NOMO-1 (cell line): Measurements from ENCODE around the gene ENTPD8.
"Not testable (repeated sequence)": the region's sequence is repeated elsewhere in the genome, so short reads cannot be mapped to it uniquely, and the experiment has no call there.

Experiments
- DNase-seq, 2 experiments: peaks; one replicate each; lab custom pipeline; 2025; ENCODE audit not compliant: unreplicated experiment in 2 of 2; lab: John Stamatoyannopoulos, UW

ENTPD8 gene

DNA sequence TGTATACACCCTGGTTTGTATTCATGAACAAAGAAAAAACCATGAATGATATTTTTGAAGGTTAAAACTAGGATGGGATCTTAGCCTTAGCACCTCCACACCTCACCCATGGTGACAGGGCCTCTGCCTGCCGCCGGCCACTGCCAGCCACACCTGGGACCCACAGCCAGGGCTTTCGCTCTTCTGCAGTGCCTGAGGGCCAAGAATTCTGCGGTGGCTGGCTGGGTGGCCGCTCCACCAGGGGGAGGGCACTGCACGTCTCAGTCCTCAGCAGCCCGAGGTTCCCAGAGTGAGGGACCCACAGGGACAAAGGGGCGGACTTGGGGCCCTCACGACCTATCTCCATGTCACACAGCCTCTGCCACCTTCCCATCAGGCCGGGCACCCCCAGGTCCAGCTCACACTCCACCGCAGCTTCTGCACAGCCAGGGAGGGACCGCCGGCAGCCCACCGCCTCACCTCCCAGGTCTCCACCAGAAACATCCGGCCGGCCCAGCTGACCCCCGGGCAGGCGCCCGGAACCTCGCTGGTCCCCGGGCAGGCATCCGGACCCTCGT lies 25.1 kb downstream of the ENTPD8 start:
- DNase-seq: no peak

DNA sequence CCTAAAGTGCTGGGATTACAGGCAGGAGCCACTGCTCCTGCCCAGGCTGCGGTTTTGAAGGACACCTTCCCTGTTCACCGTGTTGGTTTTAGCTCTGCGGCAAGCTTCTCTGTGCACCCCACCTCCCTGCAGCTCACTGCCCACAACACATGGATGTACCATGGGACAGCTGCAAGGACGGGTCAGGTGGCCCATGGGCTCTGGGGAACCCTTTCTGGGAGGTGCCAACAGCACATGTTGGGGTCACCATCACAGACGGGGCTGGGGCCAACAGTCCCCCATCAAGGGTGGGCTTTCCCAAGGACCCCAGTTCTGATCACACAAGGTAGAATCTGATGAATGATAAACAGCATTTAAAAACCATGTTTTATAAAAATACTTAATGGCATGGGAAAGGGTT lies 25.7 kb downstream of the ENTPD8 start:
- DNase-seq: no peak

DNA sequence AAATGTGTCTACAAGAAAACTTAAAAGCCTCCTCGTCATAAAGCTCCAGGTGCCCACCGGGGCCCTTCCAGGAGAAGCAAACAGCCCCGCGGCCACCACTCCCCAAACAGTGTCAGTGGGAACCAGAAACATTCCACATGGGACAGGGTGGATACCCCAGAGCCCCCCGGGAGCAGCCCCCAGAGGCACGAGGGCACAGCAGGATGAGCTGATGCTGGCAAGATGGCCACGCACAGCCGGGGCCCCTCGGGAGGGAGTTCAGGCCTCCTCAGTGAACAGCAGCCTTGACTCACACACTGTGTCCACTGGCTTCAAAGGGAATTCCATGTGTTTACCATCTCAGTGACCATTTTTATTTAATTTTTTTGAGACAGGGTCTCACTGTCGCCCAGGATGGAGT lies 28.7 kb downstream of the ENTPD8 start:
- no peak for DNase-seq

DNA sequence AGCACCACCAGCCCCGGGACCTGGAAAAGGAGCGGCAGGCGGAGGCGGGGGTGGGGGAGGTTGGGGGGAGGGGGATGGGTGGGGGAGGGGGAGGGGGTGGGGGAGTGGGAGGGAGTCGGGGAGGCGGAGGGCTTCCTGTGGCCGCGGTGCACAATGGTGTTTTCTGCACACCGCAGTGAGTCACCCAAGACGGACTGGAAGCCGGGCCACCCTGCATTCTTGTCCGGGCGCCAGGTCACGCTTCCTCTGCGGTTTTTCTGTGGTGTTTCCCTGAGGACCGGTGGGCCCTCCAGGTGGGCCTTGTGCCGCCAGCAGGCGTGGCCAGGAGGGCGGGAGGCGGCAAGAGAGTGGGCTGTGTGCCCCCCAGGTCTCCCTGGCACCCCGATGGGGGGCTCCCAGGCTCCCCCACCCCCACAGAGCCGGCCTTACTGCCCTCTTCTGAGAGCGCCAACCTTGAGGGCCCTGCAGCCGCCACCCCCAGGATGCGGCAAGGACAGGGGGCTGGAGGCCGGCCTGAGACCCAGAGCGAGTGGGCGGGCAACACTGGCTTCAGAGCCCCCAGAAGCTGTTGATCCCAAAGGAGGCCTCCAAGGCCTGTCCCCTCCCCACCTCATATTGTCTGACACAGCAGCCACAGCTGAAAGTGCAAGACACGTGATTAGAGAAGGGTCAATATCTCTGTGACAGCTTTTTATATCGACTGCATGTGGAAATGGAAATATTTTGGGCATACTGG lies 29.3 kb downstream of the ENTPD8 start:
- peak; percentile 68 to 70 for DNase-seq

DNA sequence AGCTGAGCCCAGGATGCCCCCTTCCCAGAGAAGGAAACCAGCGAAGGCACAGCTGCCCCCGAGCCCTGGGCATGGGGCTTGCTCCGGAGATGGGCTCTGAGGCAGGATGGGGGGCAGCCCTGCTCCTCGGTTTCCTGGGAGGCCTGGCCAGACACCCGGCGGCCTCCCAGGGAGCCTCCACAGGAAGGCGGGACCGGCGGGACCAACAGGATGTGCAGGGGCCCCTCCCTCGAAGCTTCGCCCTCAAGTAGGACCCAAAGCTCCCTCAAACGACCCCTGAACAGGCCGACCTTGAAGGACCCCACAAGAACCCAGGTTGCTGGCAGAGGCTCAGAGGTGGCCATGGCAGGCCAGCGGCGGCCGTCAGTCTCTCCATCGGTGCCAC lies 29.9 kb downstream of the ENTPD8 start:
- DNase-seq: no peak

DNA sequence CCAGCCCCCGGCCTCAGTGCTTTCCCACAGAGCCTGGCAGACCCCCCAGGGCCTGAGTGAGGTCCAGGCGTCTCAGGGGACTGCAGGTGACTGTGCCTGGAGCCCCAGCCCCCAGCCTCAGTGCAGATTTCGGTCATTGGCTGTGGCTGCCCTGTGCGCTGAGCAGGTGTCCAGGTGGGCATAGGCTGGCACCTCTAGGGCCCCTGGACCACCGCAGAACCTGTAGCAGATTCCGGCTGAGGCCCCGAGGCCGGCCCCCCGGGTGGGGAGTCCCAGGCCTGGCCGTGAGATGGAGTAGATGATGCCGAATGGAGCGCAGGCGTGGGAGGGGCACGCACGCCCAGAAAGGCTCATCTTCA lies 30.3 kb downstream of the ENTPD8 start:
- DNase-seq: no peak

DNA sequence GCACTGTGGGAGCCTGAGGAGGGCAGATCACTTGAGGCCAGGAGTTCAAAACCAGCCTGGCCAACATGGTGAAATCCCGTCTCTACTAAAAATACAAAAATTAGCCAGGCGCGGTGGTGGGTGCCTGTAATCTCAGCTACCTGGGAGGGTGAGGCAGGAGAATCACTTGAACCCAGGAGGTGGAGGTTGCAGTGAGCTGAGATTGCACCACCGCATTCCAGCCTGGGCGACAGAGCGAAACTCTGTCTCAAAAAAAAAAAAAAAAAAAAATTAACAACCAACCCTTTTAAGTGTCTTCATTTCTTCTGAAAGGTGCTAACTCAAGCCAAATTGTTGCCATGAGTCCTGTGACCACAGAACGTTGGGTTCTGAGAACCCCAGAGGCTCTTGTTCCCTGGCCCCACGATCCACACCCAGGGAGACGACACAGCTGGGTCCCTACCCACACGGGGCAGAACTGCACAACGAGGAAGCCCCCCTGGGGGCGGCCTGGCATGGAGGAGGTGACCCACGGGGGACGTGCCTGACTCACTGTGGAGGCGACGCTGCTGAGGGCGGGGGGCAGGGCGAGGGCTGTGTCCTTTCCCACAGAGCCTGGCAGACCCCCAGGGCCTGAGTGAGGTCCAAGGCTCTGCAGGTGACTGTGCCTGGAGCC lies 30.8 kb downstream of the ENTPD8 start:
- not testable (repeated sequence) for DNase-seq

DNA sequence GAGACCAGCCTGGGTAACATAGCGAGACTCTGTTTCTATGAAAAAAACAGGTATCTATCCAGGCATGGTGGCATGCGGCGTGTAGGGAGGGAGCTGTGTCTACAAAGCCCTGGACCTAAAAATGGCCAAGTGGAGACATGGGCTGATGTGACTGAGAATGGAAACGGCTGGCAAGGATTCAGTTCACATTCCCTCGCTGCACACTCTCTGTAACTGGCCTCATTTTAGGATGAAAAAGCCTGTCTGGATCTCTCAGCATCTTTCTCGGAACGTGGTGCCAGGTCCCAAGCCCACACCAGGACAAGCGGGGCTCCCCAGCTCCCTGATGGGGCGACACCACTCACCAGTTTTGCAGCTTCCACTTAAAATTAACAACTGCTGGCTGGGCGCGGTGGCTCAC lies 31.6 kb downstream of the ENTPD8 start:
- no peak for DNase-seq

DNA sequence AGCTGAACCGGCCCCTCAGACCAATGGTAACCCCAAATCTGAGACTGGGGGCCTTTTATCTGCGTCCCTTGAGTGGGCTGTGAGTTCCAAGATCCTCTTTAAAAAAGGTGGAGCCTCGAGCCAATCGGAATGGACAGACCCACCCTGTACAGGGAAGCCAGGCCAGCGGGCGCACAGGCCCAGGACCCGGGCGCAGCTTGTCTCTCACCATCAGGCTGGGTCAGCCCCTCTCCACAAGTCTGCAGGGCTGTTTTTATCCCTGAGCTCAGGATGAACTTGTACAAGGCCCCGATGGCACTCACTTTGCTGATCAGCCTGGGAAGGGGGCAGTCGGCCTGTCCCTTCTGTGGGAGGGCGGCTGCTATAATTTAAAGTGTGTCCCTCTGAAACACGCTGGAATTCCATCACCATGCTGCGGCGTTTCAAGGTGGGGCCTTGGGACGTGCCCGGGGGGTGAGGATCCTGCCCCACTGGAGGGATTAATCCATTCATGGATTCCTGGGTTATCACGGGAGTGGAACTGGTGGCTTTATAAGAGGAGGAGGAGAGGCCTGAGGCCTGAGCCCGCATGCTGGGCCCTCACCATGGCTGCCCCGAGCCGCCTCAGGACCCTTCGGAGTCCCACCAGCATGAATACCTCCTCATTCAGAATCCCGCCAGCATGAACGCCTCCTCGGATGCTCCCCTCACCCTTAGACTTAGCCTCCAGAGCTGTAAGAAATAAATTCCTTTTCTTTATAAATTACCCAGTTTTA lies 32.3 kb downstream of the ENTPD8 start:
- no peak for DNase-seq

DNA sequence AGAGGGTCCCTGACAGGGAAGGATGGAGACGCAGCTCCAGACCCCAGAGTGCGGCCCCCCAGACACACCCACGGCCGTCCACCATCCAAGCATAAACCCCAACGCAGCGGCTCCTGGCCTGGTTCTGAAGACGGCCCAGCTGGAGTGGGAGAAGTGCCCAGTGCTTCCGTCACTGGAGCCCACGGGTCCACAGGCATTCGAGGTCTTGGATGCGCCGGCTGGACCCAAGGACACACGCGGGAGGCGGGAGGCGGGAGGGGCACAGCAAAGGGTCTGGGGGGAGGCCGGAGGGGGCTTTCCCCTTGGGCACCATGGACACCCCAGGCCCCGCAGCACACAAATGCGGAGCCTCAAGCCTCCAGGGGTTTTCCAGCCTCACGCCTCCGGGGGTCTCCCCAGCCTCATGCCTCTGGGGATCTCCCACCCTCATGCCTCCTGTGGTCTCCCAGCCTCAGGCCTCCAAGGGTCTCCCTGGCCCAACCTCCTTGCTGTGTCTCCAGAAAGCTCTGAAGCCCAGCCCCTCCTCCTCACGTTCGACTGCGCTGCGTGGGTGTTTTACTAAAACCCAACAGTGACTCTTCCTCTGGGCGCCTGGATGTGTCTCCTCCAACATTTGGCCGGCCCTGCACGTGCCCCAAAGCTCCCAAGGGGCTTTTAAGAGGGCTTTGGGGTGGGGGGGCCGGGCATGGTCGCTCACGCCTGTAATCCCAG lies 33.4 kb downstream of the ENTPD8 start:
- no peak for DNase-seq

DNA sequence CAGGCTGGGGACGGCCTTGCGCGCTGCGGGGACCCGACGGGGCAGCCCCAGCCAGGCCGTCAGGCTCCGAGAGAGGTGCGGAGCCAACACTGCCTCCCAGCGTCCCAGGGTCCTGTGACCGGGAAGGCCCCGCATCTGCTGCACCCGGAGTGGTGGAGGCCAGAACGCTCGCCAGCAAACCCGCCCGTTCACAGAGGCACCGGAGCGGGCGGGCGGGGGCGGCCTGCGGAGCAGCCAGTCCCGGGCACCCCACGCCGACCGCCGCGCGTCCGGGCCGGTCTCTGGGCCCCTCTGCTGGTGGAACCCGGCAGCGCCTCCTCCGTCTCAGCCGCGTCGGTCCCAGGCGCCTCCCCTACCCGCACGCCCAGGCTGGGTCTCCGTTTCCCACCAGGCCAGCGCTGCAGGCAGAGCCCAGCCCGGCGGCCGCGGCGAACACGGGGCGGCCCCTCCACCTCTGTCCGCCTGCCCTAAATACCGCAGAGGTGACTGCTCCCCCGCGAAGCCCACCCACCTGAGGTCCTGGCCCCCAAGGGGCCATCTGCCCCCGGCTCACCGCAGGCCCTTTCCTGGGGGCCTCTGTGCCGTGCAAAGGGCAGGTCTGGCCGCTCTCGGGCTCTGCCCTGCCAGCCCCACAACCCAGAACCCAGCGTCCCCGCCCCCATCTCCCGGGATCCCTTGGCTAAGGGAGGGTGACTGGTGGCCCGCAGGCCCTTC lies 34.1 kb downstream of the ENTPD8 start:
- DNase-seq: peak; percentile 58 to 63

DNA sequence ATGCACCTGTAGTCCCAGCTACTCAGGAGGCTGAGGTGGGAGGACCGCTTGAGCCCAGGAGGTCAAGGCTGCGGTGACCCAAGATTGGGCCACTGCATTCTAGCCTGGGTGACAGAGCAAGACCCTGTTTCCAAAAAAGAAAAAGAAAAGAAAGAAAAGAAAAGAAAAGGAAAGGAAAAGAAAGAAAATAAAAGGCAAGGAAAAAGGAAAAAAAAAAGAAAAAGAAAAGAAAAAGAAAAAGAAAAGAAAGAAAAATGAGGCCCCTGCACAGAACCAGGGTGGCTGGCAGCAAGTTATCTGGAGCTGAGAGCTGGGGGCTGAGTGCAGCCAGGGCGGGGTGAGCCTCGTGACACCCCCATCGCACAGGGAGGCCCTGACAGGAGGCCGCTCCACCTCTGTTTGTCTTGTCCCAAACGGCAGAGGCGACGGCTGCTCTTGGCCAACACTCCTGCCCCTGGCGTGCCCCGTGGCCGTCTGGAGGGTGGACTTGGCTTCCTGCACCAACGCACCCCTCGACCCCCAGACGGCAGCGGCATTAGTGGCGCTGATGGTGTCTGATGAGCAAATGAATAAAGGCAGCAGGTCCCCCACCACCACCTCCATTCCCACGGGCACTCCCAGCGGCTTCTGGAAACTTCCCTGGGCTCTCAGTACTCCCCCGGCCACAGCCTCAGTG lies 34.9 kb downstream of the ENTPD8 start:
- no peak for DNase-seq

DNA sequence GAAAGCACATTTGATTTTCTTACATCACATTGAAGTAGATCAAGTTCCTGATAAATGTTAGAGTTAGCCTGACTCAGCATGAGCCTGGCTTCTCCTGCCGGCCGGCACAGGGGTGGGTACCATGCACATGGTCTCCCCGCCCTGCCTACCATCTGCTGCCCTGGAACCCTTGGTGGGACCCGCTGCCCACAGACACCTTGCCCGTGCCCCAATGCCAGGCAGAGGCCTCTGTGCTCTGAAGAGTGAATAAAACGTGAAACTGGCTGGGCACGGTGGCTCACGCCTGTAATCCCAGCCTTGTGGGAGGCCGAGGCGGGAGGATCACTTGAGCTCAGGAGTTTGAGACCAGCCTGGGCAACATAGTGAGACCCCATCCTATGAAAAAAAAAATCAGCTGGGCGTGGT lies 35.5 kb downstream of the ENTPD8 start:
- no peak for DNase-seq

DNA sequence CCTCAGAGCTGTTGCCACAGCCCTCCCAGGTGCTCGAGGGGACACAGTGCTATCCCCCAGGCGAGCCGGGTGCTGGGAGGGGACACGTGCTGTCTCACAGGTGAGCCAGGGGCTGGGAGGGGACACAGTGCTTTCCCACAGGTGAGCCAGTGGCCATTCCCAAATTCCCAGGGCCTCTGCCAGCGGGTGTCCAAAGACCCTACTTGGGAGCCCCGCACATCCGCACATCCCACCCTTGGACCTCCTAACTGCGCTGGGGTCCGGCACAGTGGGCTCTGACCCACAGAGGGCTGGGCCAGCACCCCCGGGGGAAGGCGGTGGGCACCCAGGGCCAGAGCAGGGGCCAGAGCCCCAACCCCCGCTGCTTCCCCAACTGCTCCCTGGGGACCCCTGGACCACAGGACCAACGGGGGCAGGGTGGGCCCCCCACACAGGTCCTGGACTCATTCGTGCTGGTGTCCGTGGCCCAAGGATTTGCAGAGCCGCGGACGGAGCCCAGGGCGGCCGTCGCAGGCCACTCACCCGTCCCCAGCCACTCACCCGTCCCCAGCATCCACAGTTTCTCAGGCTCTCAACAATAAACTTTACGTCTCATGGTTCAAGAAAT lies 36.1 kb downstream of the ENTPD8 start:
- DNase-seq: no peak

DNA sequence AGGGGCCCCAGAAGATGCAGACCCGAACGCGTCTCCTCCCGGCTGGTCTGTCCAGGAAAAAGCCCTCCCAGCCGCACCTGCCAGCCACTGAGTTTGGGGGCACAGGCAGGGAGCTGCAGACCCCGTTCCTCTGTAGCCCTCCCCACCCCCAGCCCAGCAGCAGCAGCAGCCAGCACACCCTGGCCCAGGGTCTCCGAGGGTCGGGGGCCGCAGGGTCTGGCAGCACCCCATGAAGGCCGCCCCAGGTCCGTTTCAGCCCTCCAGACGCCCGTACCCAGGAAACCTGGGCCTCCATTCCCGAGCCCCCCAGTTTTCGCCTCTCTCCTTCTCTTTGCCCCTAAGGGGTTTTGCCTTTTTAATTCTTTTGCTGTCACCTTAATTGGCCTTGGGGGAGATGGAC lies 37.9 kb downstream of the ENTPD8 start:
- DNase-seq: no peak

DNA sequence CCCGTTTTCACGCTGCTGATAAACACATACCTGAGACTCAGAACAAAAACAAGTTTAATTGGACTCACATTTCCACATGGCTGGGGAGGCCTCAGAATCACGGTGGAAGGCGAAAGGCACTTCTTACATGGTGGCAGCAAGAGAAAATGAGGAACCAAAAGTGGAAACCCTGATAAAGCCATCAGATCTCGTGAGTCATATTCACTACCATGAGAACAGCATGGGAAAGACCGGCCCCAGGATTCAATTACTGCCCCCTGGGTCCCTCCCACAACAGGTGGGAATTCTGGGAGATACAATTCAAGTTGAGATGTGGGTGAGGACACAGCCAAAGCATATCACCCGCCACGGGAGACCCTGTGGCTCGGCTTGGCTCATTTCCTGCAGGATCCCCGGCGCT lies 38.4 kb downstream of the ENTPD8 start:
- DNase-seq: peak in 1 of 2 experiments; percentile 22

DNA sequence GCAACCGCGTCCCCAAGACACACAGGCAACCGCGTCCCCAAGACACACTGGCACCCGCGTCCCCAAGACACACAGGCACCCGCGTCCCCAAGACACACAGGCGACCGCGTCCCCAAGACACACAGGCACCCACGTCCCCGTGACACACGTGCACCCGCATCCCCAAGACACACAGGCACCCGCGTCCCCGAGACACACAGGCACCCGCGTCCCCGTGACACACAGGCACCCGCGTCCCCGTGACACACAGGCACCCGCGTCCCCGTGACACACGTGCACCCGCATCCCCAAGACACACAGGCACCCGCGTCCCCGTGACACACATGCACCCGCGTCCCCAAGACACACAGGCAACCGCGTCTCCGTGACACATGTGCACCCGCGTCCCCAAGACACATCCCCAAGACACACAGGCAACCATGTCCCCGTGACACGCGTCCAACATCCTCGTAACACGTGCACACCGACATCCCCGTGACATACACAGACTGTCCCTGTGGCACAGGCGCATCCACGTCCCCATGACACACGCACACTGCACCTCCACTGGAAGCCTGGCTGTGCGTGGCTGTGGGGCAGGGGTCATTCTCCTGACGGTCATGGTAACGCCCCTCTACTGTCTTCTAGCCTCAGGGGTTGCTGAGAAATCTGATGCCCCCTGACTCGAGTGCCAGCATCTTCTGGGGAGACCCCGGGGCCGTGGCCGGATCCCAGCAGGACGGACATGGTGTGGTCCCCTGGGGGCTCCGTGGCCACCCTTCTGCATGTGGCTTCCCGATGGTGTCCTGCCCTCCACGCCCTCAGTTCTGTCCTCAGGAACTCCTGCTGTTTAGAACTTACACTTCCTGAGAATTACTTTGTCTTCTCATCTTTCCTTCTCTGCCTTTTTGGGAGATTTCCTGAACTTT lies 42.3 kb downstream of the ENTPD8 start:
- no peak for DNase-seq

DNA sequence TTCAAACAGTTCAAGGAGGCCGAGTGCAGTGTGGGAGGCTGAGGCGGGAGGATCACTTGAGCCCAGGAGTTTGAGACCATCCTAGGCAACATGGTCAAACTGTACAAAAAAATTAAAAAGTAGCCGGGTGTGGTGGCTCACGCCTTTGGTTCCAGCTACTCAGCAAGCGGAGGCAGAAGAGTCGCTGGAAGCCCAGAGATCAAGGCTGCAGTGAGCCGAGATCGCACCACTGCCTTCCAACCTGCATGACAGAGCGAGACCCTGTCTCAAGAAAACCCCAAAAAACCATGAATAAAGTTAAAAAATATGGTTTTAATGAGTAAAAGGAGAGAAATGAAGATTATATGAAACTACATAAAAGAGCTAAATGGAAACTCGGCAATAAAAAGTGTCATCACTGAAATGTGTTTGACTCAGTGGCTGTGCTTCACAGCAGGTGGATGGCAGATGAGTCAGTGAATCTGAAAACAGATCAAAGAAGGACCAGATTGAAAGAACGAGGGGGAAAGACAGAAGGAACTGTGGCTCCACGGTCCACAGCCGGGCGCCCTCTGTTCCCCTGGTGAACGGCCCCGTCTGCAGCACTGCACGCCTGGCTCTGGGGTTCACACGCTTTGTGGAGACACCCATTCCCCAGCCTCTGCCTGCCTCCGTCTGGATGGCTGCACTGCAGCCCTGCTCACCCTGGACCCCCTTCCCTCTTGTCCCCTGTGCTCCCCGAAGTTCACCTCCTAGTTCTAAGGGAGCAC lies 43.3 kb downstream of the ENTPD8 start:
- DNase-seq: no peak
